ENCODE measurements around the gene ANKRD10.

- TF ChIP-seq E2F1 (CRISPR knock-in tag; IDR thresholded peaks at IDR 0.05) (no peak), CTCF (IDR thresholded peaks at IDR 0.05) (no peak), USF2 (CRISPR knock-in tag; IDR thresholded peaks at IDR 0.05) (no peak), ERG (CRISPR knock-in tag; IDR thresholded peaks at IDR 0.05) (no peak), SP1 (CRISPR knock-in tag; conservative IDR thresholded peaks at IDR 0.05) (no peak), NR2C2 (CRISPR knock-in tag; IDR thresholded peaks at IDR 0.05) (no peak), GABPB1 (CRISPR knock-in tag; IDR thresholded peaks at IDR 0.05) (no peak), MYBL2 (CRISPR knock-in tag; IDR thresholded peaks at IDR 0.05) (no peak), SMAD3 (CRISPR knock-in tag; IDR thresholded peaks at IDR 0.05; ENCODE audit: borderline replicate concordance) (no peak), ATF2 (CRISPR knock-in tag; IDR thresholded peaks at IDR 0.05; ENCODE audit: borderline replicate concordance, low read depth) (no peak), SMAD4 (CRISPR knock-in tag; IDR thresholded peaks at IDR 0.05) (no peak), MAX (CRISPR knock-in tag; IDR thresholded peaks at IDR 0.05) (no peak), ZNF532 (CRISPR knock-in tag; IDR thresholded peaks at IDR 0.05; ENCODE audit: borderline replicate concordance) (no peak), IRF1 (CRISPR knock-in tag; IDR thresholded peaks at IDR 0.05) (no peak)
These were observed 34.8 kb upstream of the ANKRD10 start for GRCh38 chr13:110949628-110950027.
